Central memory CD8-positive, alpha-beta T cell (primary cell): ENCODE measurements around the gene TRIP11.
A peak's percentile ranks its signal among the peaks of the same experiment; 100 is the strongest.
"Not testable (repeated sequence)": the region's sequence is repeated elsewhere in the genome, so short reads cannot be mapped to it uniquely, and the experiment has no call there.

Experiments used
- ATAC-seq: fragments of 150-1000 bp; cut with Tn5 transposase; replicated peaks from 2 replicates; pipeline ENCODE4 v1.10.0; 2022; ENCODE audit warnings: mild to moderate bottlenecking, moderate FRiP score, moderate number of reproducible peaks; ENCODE audit not compliant: poor library complexity, severe bottlenecking; ENCODE audit errors: extremely low read depth
- DNase-seq, 2 donors: peaks; one replicate each; pipeline ENCODE4 v3.0.0; 2021; ENCODE audit warnings: low spot score in 2 of 2
- H3K27ac Mint-ChIP-seq: one replicate; pipeline ENCODE4 v1.8.0; 2022; ENCODE audit warnings: low read depth, mild to moderate bottlenecking, moderate library complexity, mixed read lengths
- H3K27me3 Mint-ChIP-seq: one replicate; pipeline ENCODE4 v1.8.0; 2022; ENCODE audit warnings: mixed read lengths
- H3K36me3 Mint-ChIP-seq: one replicate; pipeline ENCODE4 v1.8.0; 2022; ENCODE audit warnings: mild to moderate bottlenecking, moderate library complexity, mixed read lengths; ENCODE audit not compliant: insufficient read depth
- H3K4me1 Mint-ChIP-seq: one replicate; pipeline ENCODE4 v1.8.0; 2022; ENCODE audit warnings: mixed read lengths
- H3K4me3 Mint-ChIP-seq: one replicate; pipeline ENCODE4 v1.8.0; 2022; ENCODE audit warnings: mild to moderate bottlenecking, moderate library complexity, mixed read lengths
- H3K9me3 Mint-ChIP-seq: one replicate; pipeline ENCODE4 v1.8.0; 2022; ENCODE audit warnings: mixed read lengths

Gene TRIP11

GRCh38 chr14:92039719-92040430, at the start of gene TRIP11:
TSS of gene TRIP11 (minus strand) at chr14:92040059. CDS start at chr14:92039685, 374 bp downstream.
- DNase-seq = peak; percentile 87 to 92
- peaks cover 13% of the 10 kb centered on the region for H3K36me3 Mint-ChIP-seq
- H3K27ac Mint-ChIP-seq = peak within 1 kb of the TSS; percentile 99
- H3K9me3 Mint-ChIP-seq = no peaks in the 10 kb centered on the region
- peak within 1 kb of the TSS; percentile 94 for H3K4me3 Mint-ChIP-seq
- ATAC-seq = peak; percentile 93
- H3K27me3 Mint-ChIP-seq = no peaks in the 10 kb centered on the region
- peaks cover 47% of the 10 kb centered on the region for H3K4me1 Mint-ChIP-seq

DNA sequence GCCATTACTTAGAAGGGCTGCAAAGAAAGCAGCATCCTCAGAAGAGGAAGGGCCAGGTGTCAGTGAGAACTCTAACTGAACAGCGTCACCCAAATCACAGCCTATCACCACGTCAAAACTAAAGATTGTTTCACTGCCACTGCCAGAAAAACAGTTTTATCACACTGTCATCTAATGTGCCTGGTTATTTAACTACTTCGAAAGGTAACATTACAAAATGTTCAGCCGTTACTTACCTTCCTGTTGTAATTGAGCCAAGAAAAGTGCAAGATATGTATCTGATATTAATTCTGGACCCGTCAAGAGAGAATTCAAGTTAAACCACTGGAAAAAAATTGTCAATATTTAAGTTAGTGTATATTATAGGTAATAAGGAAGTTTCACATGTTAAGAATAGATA, 48.6 kb upstream of the TRIP11 start:
- Mint-ChIP-seq H3K9me3 (no peaks in the 10 kb centered on the region), H3K27ac (no peak overlapping the region), H3K36me3 (peaks cover 38% of the 10 kb centered on the region), H3K4me1 (no peaks in the 10 kb centered on the region), H3K27me3 (no peaks in the 10 kb centered on the region), H3K4me3 (no peak overlapping the region)
- DNase-seq (no peak), ATAC-seq (no peak)

GRCh38 chr14:92074555-92074954, 34.7 kb upstream of the TRIP11 start:
- H3K4me1 Mint-ChIP-seq = no peaks in the 10 kb centered on the region
- H3K27me3 Mint-ChIP-seq = no peaks in the 10 kb centered on the region
- DNase-seq (no peak), ATAC-seq (no peak)
- peaks cover 34% of the 10 kb centered on the region for H3K36me3 Mint-ChIP-seq
- no peaks in the 10 kb centered on the region for H3K9me3 Mint-ChIP-seq
- H3K27ac Mint-ChIP-seq = no peak overlapping the region
- H3K4me3 Mint-ChIP-seq = no peak overlapping the region

- Mint-ChIP-seq H3K9me3 (no peaks in the 10 kb centered on the region), H3K27me3 (no peaks in the 10 kb centered on the region), H3K36me3 (peaks cover 5% of the 10 kb centered on the region), H3K27ac (no peak overlapping the region), H3K4me1 (no peaks in the 10 kb centered on the region), H3K4me3 (no peak overlapping the region)
- DNase-seq (no peak), ATAC-seq (no peak)
Observed at GRCh38 chr14:92058006-92058917, 18.4 kb upstream of the TRIP11 start.

DNA sequence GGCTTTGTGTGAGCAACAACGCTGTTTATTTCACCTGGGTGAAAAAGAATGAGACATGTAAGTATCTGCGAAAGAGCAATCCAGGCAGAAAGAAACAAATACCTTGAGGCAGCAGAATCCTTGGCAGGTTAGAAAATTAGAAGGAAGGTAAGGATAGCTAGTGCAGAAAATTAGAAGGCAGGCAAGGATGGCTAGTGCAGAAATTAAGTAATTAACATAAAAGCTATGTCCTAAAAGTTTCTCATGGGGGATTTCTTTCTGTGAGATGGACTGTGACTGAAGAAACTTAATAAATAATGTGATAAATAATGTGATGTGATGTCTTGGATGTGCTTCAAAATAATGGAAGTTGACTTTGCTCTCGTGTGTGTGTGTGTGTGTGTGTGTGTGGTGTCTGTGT, 9.9 kb upstream of the TRIP11 start:
- H3K36me3 Mint-ChIP-seq = no peaks in the 10 kb centered on the region
- no peaks in the 10 kb centered on the region for H3K27me3 Mint-ChIP-seq
- no peak for DNase-seq
- no peak for ATAC-seq
- H3K9me3 Mint-ChIP-seq = peaks cover 19% of the 10 kb centered on the region
- H3K4me1 Mint-ChIP-seq = peaks cover 6% of the 10 kb centered on the region
- H3K4me3 Mint-ChIP-seq = no peak overlapping the region
- no peak overlapping the region for H3K27ac Mint-ChIP-seq

DNA sequence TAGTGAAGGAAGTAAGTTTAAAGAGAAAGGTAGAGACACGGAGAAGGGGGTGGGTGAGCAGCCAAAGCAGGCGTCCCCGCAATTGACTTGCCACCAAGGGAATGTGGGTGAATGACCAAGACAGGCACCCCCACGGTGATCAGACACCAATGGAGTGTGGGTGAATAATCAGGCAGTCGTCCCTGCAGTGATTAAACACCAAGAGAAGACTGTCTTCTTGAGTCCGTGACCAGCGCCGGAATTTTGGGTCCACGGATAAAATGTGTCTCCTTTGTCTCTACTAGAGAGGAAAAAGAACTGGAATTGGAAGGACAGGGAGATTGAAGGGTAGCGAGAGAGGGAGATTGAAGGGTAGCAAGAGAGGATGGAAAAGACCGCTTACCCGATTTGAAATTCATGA, 9.4 kb upstream of the TRIP11 start:
- not testable (repeated sequence) for H3K4me3 Mint-ChIP-seq, H3K4me1 Mint-ChIP-seq, H3K36me3 Mint-ChIP-seq, DNase-seq, H3K27ac Mint-ChIP-seq, ATAC-seq, H3K27me3 Mint-ChIP-seq
- peaks cover 19% of the 10 kb centered on the region for H3K9me3 Mint-ChIP-seq

- not testable (repeated sequence) for ATAC-seq, H3K4me3 Mint-ChIP-seq, H3K4me1 Mint-ChIP-seq, H3K27me3 Mint-ChIP-seq, DNase-seq, H3K36me3 Mint-ChIP-seq, H3K27ac Mint-ChIP-seq
- peaks cover 19% of the 10 kb centered on the region for H3K9me3 Mint-ChIP-seq
Observed at GRCh38 chr14:92045904-92046303, 6.0 kb upstream of the TRIP11 start.

GRCh38 chr14:92041766-92042165, 1.9 kb upstream of the TRIP11 start:
- peaks cover 38% of the 10 kb centered on the region for H3K4me1 Mint-ChIP-seq
- peaks cover 10% of the 10 kb centered on the region for H3K36me3 Mint-ChIP-seq
- H3K27ac Mint-ChIP-seq, H3K27me3 Mint-ChIP-seq, H3K9me3 Mint-ChIP-seq, ATAC-seq, DNase-seq, H3K4me3 Mint-ChIP-seq: not testable (repeated sequence)

GRCh38 chr14:92041203-92041602, 1.3 kb upstream of the TRIP11 start:
- H3K36me3 Mint-ChIP-seq = peaks cover 10% of the 10 kb centered on the region
- H3K9me3 Mint-ChIP-seq = no peaks in the 10 kb centered on the region
- H3K4me3 Mint-ChIP-seq = peak overlapping the region; percentile 94
- H3K27ac Mint-ChIP-seq = peak overlapping the region; percentile 99
- H3K4me1 Mint-ChIP-seq = peaks cover 44% of the 10 kb centered on the region
- no peak for DNase-seq
- ATAC-seq = no peak
- H3K27me3 Mint-ChIP-seq = no peaks in the 10 kb centered on the region

GRCh38 chr14:92040431-92041051, 682 bp upstream of the TRIP11 start:
- Mint-ChIP-seq H3K9me3 (no peaks in the 10 kb centered on the region), H3K4me3 (peak overlapping the region; percentile 94), H3K36me3 (peaks cover 13% of the 10 kb centered on the region), H3K27me3 (no peaks in the 10 kb centered on the region), H3K4me1 (peaks cover 47% of the 10 kb centered on the region), H3K27ac (peak overlapping the region; percentile 99)
- no peak for DNase-seq
- peak; percentile 15 for ATAC-seq

DNA sequence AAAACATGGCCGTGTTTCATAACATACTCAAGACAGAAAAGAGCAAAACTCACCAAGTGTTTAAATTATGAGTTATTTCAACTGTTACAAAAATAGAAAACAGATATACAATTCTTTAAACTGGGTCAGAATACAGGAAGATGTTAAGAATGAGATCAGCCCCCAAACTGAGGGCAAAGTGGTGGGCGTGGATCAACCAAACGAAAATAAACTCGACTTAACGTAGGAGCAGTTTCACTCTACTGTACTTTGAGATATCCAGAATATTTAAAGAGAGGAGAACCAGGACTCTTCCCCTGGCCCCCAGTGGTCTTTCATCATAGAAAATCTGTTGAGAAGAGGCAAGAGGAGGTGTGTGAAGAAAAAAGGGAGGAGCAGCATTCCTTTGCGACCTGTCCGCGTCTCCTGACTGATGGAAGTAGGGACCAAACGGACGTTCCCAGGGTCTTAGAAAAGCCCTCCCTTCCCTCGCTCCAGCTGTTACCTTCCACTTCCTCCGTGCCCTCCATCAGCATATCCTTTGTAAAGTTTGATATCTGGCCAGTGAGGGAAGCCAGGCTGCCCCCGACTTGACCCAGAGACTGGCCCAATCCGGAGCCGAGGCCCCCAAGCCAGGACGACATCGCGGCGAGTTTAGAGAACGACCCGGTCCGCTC, 668 bp downstream of the TRIP11 start:
- DNase-seq = no peak
- ATAC-seq = no peak
- Mint-ChIP-seq H3K4me3 (peak overlapping the region; percentile 94), H3K27ac (peak overlapping the region; percentile 99), H3K9me3 (no peaks in the 10 kb centered on the region), H3K36me3 (peaks cover 13% of the 10 kb centered on the region), H3K4me1 (peaks cover 47% of the 10 kb centered on the region), H3K27me3 (no peaks in the 10 kb centered on the region)

DNA sequence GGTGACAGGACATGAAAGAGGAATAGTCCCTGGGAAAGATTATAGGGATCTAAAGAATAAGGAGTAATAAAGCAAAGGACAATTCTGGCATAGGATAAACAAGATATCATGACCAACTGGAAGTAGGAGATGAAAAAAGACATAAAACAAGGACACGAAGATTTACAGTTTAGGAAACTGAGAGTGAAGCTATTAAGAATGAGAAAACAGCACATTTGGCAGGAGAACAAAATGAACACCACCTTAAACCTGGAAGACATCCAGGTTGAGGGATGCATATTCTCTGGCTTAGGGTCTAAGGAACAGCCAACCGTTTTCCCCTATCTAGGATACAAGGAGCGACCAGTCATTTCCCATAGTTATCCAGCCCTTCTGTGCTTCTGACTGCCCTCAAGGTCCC, 1.9 kb downstream of the TRIP11 start:
- DNase-seq (no peak), ATAC-seq (no peak)
- H3K27ac Mint-ChIP-seq = peak overlapping the region; percentile 23
- H3K27me3 Mint-ChIP-seq = no peaks in the 10 kb centered on the region
- H3K36me3 Mint-ChIP-seq = peaks cover 13% of the 10 kb centered on the region
- no peaks in the 10 kb centered on the region for H3K9me3 Mint-ChIP-seq
- H3K4me3 Mint-ChIP-seq = peak overlapping the region; percentile 94
- H3K4me1 Mint-ChIP-seq = peaks cover 56% of the 10 kb centered on the region
